Breast epithelium (tissue), 4 donors: Measurements from ENCODE around the gene PKIG. TPM values are rescaled to one million over a fixed set of nuclear protein-coding genes. Genes with fewer than 3 reads are reported as not detected.
"Not testable (repeated sequence)": the region's sequence is repeated elsewhere in the genome, so short reads cannot be mapped to it uniquely, and the experiment has no call there.

Experiments
- DNase-seq, 2 donors: peaks; one replicate each; pipeline ENCODE4 v3.0.0-alpha.2; 2019; ENCODE audit warnings: low spot score in 2 of 2
- H3K27ac ChIP-seq, 2 donors: fragments of 200-600 bp; sonication (generic) in 1 of 2; one replicate each; pipeline ENCODE4 v1.5.1; 2016 to 2019; ENCODE audit warnings: mild to moderate bottlenecking in 1 of 2
- H3K27me3 ChIP-seq, 2 donors: fragments of 200-600 bp; sonication (generic) in 1 of 2; one replicate each; pipeline versions ENCODE4 v1.5.1 to v1.6.0; 2017 to 2019; ENCODE audit warnings: control low read depth in 1 of 2, mild to moderate bottlenecking in 1 of 2
- H3K36me3 ChIP-seq: fragments of 200-600 bp; one replicate; pipeline ENCODE4 v1.5.1; 2019
- H3K4me1 ChIP-seq, 2 donors: fragments of 200-600 bp; sonication (generic); one replicate each; pipeline ENCODE4 v1.5.1; 2016 to 2019; ENCODE audit warnings: control low read depth in 1 of 2
- H3K4me3 ChIP-seq, 3 donors: fragments of 200-600 bp; sonication (generic); 1 replicate in 2 of 3; 2 replicates in 1 of 3; pipeline ENCODE4 v1.5.1; 2016 to 2019; ENCODE audit warnings: mild to moderate bottlenecking in 3 of 3, moderate library complexity in 2 of 3
- H3K9me3 ChIP-seq, 2 donors: fragments of 200-600 bp; sonication (generic) in 1 of 2; one replicate each; pipeline ENCODE4 v1.5.1; 2016 to 2019; ENCODE audit warnings: control low read depth in 1 of 2
- CTCF ChIP-seq, 3 donors: fragments of 450-650 bp; IDR thresholded peaks; one replicate each; pipeline ENCODE4 v1.5.1; 2016 to 2017; ENCODE audit warnings: antibody characterized with exemption in 3 of 3, mild to moderate bottlenecking in 3 of 3, moderate library complexity in 3 of 3
- POLR2A ChIP-seq: fragments of 450-650 bp; IDR thresholded peaks from one replicate; pipeline ENCODE4 v1.6.1; 2016; ENCODE audit warnings: antibody characterized with exemption, mild to moderate bottlenecking, moderate library complexity
- POLR2AphosphoS5 ChIP-seq, 3 donors: sonication (generic); formaldehyde crosslinking; IDR thresholded peaks; one replicate each; pipeline ENCODE4 v1.6.1; 2017; ENCODE audit warnings: antibody characterized with exemption in 3 of 3
- intact Hi-C: fragments of 100-400 bp; cut with DNase I; formaldehyde crosslinking; loops from one replicate; pipeline ENCODE4 v1.15.1; 2023; ENCODE audit warnings: low total_unique reads
- total RNA-seq, 3 donors: library from RNA; depleted of rRNA; stranded (reverse); fragments of >200 nt; gene quantifications; one replicate each; pipeline ENCODE4 v1.1.0, GENCODE V29; 2016

Gene PKIG
- total RNA-seq, 3 donors from 2014 or later: 59.9 to 102 (median 99.1) TPM

GRCh38 chr20:44559302-44559701, 23.1 kb upstream of the PKIG start:
- intact Hi-C loops: no loop called here
- Histone ChIP-seq H3K4me1 (no peaks in the 10 kb centered on the region), H3K27me3 (no peaks in the 10 kb centered on the region), H3K27ac (no peak overlapping the region), H3K9me3 (no peaks in the 10 kb centered on the region), H3K36me3 (no peaks in the 10 kb centered on the region), H3K4me3 (no peak overlapping the region)
- DNase-seq: no peak
- TF ChIP-seq CTCF (IDR thresholded peaks at IDR 0.05): no peak
- no peak for TF ChIP-seq POLR2AphosphoS5 (IDR thresholded peaks at IDR 0.05)
- no peak for TF ChIP-seq POLR2A

GRCh38 chr20:44560229-44560628, 22.1 kb upstream of the PKIG start:
- Histone ChIP-seq H3K4me3 (no peak overlapping the region), H3K9me3 (no peaks in the 10 kb centered on the region), H3K4me1 (no peaks in the 10 kb centered on the region), H3K27me3 (no peaks in the 10 kb centered on the region), H3K36me3 (no peaks in the 10 kb centered on the region), H3K27ac (no peak overlapping the region)
- intact Hi-C loops: no loop called here
- DNase-seq: no peak
- TF ChIP-seq POLR2AphosphoS5 (IDR thresholded peaks at IDR 0.05) (no peak), POLR2A (no peak), CTCF (IDR thresholded peaks at IDR 0.05) (no peak)

- H3K4me1 ChIP-seq, H3K27ac ChIP-seq, H3K27me3 ChIP-seq, H3K36me3 ChIP-seq, H3K4me3 ChIP-seq, intact Hi-C loops, H3K9me3 ChIP-seq, DNase-seq: not testable (repeated sequence)
Measured at GRCh38 chr20:44560818-44561217, 21.6 kb upstream of the PKIG start.

GRCh38 chr20:44561876-44562275, 20.5 kb upstream of the PKIG start:
- TF ChIP-seq POLR2A (no peak), POLR2AphosphoS5 (IDR thresholded peaks at IDR 0.05) (no peak), CTCF (IDR thresholded peaks at IDR 0.05) (no peak)
- no peak for DNase-seq
- H3K4me3 ChIP-seq: no peak overlapping the region
- H3K36me3 ChIP-seq: no peaks in the 10 kb centered on the region
- intact Hi-C loops: no loop called here
- no peaks in the 10 kb centered on the region for H3K4me1 ChIP-seq
- H3K27me3 ChIP-seq: no peaks in the 10 kb centered on the region
- no peak overlapping the region for H3K27ac ChIP-seq
- H3K9me3 ChIP-seq: no peaks in the 10 kb centered on the region

- no peak for DNase-seq
- H3K27me3 ChIP-seq: no peaks in the 10 kb centered on the region
- intact Hi-C loops: no loop called here
- no peaks in the 10 kb centered on the region for H3K9me3 ChIP-seq
- H3K36me3 ChIP-seq: no peaks in the 10 kb centered on the region
- H3K4me1 ChIP-seq: no peaks in the 10 kb centered on the region
- no peak overlapping the region for H3K4me3 ChIP-seq
- H3K27ac ChIP-seq: no peak overlapping the region
- no peak for TF ChIP-seq CTCF (IDR thresholded peaks at IDR 0.05)
- TF ChIP-seq POLR2A: no peak
- TF ChIP-seq POLR2AphosphoS5 (IDR thresholded peaks at IDR 0.05): no peak
Measured at GRCh38 chr20:44566018-44566417, 16.4 kb upstream of the PKIG start.

GRCh38 chr20:44566811-44567210, 15.6 kb upstream of the PKIG start:
- Histone ChIP-seq H3K9me3 (no peaks in the 10 kb centered on the region), H3K4me3 (no peak overlapping the region), H3K4me1 (no peaks in the 10 kb centered on the region), H3K27me3 (no peaks in the 10 kb centered on the region), H3K36me3 (no peaks in the 10 kb centered on the region), H3K27ac (no peak overlapping the region)
- intact Hi-C loops: no loop called here
- TF ChIP-seq POLR2AphosphoS5 (IDR thresholded peaks at IDR 0.05): no peak
- TF ChIP-seq CTCF (IDR thresholded peaks at IDR 0.05): no peak
- no peak for TF ChIP-seq POLR2A
- DNase-seq: no peak
